ENCODE data around the gene CADPS2.

CADPS2 gene

GRCh38 chr7:122858320-122858719 is 27.9 kb downstream of the CADPS2 start:
- Histone ChIP-seq H3K27me3 (ENCODE audit: insufficient read depth, poor library complexity, severe bottlenecking) (no peaks in the 10 kb centered on the region), H3K27ac (replicated peaks) (no peak overlapping the region), H3K4me3 (replicated peaks; ENCODE audit: insufficient read depth, low read length) (no peak overlapping the region)
- DNase-seq (ENCODE audit: low read depth in 1 of 2, low spot score in 1 of 2), result no peak
- TF ChIP-seq POLR2AphosphoS5 (IDR thresholded peaks at IDR 0.05; ENCODE audit: low read depth) (no peak), GABPA (IDR thresholded peaks at IDR 0.05; ENCODE audit: low read depth) (no peak), SPI1 (IDR thresholded peaks at IDR 0.05; ENCODE audit: borderline replicate concordance, low read depth) (no peak)
- TF ChIP-seq, protein P1, sequence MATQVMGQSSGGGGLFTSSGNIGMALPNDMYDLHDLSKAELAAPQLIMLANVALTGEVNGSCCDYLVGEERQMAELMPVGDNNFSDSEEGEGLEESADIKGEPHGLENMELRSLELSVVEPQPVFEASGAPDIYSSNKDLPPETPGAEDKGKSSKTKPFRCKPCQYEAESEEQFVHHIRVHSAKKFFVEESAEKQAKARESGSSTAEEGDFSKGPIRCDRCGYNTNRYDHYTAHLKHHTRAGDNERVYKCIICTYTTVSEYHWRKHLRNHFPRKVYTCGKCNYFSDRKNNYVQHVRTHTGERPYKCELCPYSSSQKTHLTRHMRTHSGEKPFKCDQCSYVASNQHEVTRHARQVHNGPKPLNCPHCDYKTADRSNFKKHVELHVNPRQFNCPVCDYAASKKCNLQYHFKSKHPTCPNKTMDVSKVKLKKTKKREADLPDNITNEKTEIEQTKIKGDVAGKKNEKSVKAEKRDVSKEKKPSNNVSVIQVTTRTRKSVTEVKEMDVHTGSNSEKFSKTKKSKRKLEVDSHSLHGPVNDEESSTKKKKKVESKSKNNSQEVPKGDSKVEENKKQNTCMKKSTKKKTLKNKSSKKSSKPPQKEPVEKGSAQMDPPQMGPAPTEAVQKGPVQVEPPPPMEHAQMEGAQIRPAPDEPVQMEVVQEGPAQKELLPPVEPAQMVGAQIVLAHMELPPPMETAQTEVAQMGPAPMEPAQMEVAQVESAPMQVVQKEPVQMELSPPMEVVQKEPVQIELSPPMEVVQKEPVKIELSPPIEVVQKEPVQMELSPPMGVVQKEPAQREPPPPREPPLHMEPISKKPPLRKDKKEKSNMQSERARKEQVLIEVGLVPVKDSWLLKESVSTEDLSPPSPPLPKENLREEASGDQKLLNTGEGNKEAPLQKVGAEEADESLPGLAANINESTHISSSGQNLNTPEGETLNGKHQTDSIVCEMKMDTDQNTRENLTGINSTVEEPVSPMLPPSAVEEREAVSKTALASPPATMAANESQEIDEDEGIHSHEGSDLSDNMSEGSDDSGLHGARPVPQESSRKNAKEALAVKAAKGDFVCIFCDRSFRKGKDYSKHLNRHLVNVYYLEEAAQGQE (IDR thresholded peaks at IDR 0.05; ENCODE audit: insufficient replicate concordance, low read depth), result no peak
- TF ChIP-seq, protein P2, sequence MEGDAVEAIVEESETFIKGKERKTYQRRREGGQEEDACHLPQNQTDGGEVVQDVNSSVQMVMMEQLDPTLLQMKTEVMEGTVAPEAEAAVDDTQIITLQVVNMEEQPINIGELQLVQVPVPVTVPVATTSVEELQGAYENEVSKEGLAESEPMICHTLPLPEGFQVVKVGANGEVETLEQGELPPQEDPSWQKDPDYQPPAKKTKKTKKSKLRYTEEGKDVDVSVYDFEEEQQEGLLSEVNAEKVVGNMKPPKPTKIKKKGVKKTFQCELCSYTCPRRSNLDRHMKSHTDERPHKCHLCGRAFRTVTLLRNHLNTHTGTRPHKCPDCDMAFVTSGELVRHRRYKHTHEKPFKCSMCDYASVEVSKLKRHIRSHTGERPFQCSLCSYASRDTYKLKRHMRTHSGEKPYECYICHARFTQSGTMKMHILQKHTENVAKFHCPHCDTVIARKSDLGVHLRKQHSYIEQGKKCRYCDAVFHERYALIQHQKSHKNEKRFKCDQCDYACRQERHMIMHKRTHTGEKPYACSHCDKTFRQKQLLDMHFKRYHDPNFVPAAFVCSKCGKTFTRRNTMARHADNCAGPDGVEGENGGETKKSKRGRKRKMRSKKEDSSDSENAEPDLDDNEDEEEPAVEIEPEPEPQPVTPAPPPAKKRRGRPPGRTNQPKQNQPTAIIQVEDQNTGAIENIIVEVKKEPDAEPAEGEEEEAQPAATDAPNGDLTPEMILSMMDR (IDR thresholded peaks at IDR 0.05; ENCODE audit: insufficient read depth, low read length), result no peak

DNA sequence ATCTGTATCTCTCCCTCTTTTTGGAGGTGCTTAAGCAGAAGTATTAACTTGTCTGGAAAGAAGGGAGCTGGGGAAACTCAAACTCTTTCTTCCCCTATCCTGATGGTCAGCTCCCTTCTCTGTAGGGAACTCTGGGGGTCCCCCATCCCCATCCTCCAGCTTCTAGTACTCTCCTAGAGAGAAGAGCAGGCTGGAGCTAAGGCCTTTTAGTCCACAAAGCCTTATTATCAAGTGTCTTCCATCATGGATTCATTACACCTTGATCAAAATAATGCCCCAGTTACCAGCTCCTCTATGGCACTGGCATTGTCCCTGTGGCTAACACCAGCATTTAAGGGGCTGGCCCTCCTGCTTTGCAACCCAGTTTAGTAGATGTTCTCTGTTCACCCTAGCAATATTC is 35.7 kb downstream of the CADPS2 start:
- H3K27ac ChIP-seq (replicated peaks), result no peak overlapping the region
- no peak for DNase-seq (ENCODE audit: low read depth in 1 of 2, low spot score in 1 of 2)
- H3K27me3 ChIP-seq (ENCODE audit: insufficient read depth, poor library complexity, severe bottlenecking), result no peaks in the 10 kb centered on the region
- H3K4me3 ChIP-seq (replicated peaks; ENCODE audit: insufficient read depth, low read length), result no peak overlapping the region
- TF ChIP-seq GABPA (IDR thresholded peaks at IDR 0.05; ENCODE audit: low read depth), result no peak
- TF ChIP-seq, protein P2 (IDR thresholded peaks at IDR 0.05; ENCODE audit: insufficient read depth, low read length), result no peak
- TF ChIP-seq, protein P1 (IDR thresholded peaks at IDR 0.05; ENCODE audit: insufficient replicate concordance, low read depth), result no peak
- TF ChIP-seq SPI1 (IDR thresholded peaks at IDR 0.05; ENCODE audit: borderline replicate concordance, low read depth), result no peak
- no peak for TF ChIP-seq POLR2AphosphoS5 (IDR thresholded peaks at IDR 0.05; ENCODE audit: low read depth)

DNA sequence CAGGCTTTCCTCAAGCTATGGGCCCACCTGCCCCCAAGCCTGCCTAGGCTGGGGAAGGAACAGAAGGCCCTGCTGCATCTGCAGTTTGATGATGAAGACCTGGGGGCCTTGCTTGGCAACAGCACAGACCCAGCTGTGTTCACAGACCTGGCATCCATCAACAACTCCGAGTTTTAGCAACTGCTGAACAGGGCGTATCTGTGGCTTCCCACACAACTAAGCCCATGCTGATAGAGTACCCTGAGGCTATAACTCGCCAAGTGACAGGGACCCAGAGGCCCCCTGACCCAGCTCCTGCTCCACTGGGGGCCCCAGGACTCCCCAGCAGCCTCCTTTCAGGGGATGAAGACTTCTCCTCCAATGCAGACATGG is 36.3 kb downstream of the CADPS2 start:
- no peak for DNase-seq (ENCODE audit: low read depth in 1 of 2, low spot score in 1 of 2)
- H3K27ac ChIP-seq (replicated peaks), result no peak overlapping the region
- TF ChIP-seq SPI1 (IDR thresholded peaks at IDR 0.05; ENCODE audit: borderline replicate concordance, low read depth) (no peak), GABPA (IDR thresholded peaks at IDR 0.05; ENCODE audit: low read depth) (no peak), POLR2AphosphoS5 (IDR thresholded peaks at IDR 0.05; ENCODE audit: low read depth) (no peak)
- TF ChIP-seq, protein P2 (IDR thresholded peaks at IDR 0.05; ENCODE audit: insufficient read depth, low read length), result no peak
- TF ChIP-seq, protein P1 (IDR thresholded peaks at IDR 0.05; ENCODE audit: insufficient replicate concordance, low read depth), result no peak
- H3K4me3 ChIP-seq (replicated peaks; ENCODE audit: insufficient read depth, low read length), result no peak overlapping the region
- H3K27me3 ChIP-seq (ENCODE audit: insufficient read depth, poor library complexity, severe bottlenecking), result no peaks in the 10 kb centered on the region

Measured in HL-60 (cell line).